Ishikawa (cell line): Measurements from ENCODE around the gene EZH2.

Source experiments
- CEBPB ChIP-seq: IDR thresholded peaks from 2 replicates; pipeline ENCODE4 v1.6.1; 2012
- CREB1 ChIP-seq: IDR thresholded peaks from 2 replicates; pipeline ENCODE4 v1.6.1; 2012; ENCODE audit warnings: low read depth
- EGR1 ChIP-seq: IDR thresholded peaks from 2 replicates; pipeline ENCODE4 v1.6.1; 2012
- EP300 ChIP-seq: IDR thresholded peaks from 2 replicates; pipeline ENCODE4 v1.6.1; 2012; ENCODE audit warnings: borderline replicate concordance
- FOXM1 ChIP-seq: IDR thresholded peaks from 2 replicates; pipeline ENCODE4 v1.6.1; 2012; ENCODE audit warnings: low read depth, borderline replicate concordance
- NFIC ChIP-seq: IDR thresholded peaks from 2 replicates; pipeline ENCODE4 v1.6.1; 2012
- RAD21 ChIP-seq: IDR thresholded peaks from 2 replicates; pipeline ENCODE4 v1.6.1; 2012; ENCODE audit warnings: low read depth
- TAF1 ChIP-seq: IDR thresholded peaks from 2 replicates; pipeline ENCODE4 v1.6.1; 2012; ENCODE audit warnings: low read depth, mild to moderate bottlenecking
- TCF12 ChIP-seq: IDR thresholded peaks from 2 replicates; pipeline ENCODE4 v1.6.1; 2012; ENCODE audit warnings: low read depth
- TEAD4 ChIP-seq: IDR thresholded peaks from 2 replicates; pipeline ENCODE4 v1.6.1; 2012
- YY1 ChIP-seq: IDR thresholded peaks from 2 replicates; pipeline ENCODE4 v1.6.1; 2012; ENCODE audit warnings: low read depth
- ZBTB7A ChIP-seq: IDR thresholded peaks from 2 replicates; pipeline ENCODE4 v1.6.1; 2012; ENCODE audit warnings: low read depth
- TF ChIP-seq, protein P1 (sequence below): IDR thresholded peaks from 2 replicates; pipeline ENCODE4 v1.6.1; 2012; ENCODE audit warnings: low read depth, mild to moderate bottlenecking
- TF ChIP-seq, protein P2 (sequence below): IDR thresholded peaks from 2 replicates; pipeline ENCODE4 v1.6.1; 2012
- TF ChIP-seq, protein P3 (sequence below): IDR thresholded peaks from 2 replicates; pipeline ENCODE4 v1.6.1; 2012

EZH2 gene

DNA sequence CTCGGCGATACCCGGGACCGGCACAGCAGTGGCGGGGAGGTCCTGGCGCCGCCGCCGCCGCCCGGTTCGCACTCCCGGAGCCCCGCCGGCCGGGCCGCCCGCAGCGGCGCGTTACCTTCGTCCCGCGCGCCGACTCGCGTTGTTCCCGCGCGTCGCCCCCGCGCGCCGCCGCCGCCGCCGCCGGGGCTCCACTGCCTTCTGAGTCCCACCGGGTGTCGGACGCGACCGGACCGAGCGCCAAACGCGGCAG lies at the start of gene EZH2:
TSS of gene EZH2 (minus strand) at position 243 of the 250 bp plus-strand sequence. CDS start 36,993 bp downstream, outside the sequence.
- no peak for TF ChIP-seq RAD21
- TF ChIP-seq TAF1: peak; percentile 76; the same call in 1 of the 2 replicates

DNA sequence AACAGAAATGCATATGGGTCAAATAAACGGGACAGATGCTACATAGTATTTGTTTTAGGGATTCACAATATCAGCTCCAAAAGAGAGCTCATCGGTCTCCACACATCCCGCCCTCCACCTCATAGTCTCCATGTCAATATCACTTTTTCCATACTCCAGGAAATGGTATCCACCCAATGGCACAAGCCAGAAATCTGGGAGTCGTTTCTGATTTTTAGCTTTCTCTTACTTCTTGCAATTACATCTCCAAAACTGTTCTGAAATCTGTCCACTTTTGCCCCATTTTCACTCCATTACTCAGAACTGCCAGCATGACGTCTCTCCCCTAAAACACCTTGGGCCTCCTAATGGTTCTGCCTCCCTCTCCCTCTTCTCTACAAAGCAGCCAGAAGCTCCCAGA lies 47.4 kb upstream of the EZH2 start:
- no peak for TF ChIP-seq FOXM1
- no peak for TF ChIP-seq TAF1
- no peak for TF ChIP-seq ZBTB7A
- TF ChIP-seq, protein P1, sequence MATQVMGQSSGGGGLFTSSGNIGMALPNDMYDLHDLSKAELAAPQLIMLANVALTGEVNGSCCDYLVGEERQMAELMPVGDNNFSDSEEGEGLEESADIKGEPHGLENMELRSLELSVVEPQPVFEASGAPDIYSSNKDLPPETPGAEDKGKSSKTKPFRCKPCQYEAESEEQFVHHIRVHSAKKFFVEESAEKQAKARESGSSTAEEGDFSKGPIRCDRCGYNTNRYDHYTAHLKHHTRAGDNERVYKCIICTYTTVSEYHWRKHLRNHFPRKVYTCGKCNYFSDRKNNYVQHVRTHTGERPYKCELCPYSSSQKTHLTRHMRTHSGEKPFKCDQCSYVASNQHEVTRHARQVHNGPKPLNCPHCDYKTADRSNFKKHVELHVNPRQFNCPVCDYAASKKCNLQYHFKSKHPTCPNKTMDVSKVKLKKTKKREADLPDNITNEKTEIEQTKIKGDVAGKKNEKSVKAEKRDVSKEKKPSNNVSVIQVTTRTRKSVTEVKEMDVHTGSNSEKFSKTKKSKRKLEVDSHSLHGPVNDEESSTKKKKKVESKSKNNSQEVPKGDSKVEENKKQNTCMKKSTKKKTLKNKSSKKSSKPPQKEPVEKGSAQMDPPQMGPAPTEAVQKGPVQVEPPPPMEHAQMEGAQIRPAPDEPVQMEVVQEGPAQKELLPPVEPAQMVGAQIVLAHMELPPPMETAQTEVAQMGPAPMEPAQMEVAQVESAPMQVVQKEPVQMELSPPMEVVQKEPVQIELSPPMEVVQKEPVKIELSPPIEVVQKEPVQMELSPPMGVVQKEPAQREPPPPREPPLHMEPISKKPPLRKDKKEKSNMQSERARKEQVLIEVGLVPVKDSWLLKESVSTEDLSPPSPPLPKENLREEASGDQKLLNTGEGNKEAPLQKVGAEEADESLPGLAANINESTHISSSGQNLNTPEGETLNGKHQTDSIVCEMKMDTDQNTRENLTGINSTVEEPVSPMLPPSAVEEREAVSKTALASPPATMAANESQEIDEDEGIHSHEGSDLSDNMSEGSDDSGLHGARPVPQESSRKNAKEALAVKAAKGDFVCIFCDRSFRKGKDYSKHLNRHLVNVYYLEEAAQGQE: no peak
- no peak for TF ChIP-seq CEBPB
- TF ChIP-seq, protein P2, sequence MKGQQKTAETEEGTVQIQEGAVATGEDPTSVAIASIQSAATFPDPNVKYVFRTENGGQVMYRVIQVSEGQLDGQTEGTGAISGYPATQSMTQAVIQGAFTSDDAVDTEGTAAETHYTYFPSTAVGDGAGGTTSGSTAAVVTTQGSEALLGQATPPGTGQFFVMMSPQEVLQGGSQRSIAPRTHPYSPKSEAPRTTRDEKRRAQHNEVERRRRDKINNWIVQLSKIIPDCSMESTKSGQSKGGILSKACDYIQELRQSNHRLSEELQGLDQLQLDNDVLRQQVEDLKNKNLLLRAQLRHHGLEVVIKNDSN: no peak
- TF ChIP-seq RAD21: no peak

DNA sequence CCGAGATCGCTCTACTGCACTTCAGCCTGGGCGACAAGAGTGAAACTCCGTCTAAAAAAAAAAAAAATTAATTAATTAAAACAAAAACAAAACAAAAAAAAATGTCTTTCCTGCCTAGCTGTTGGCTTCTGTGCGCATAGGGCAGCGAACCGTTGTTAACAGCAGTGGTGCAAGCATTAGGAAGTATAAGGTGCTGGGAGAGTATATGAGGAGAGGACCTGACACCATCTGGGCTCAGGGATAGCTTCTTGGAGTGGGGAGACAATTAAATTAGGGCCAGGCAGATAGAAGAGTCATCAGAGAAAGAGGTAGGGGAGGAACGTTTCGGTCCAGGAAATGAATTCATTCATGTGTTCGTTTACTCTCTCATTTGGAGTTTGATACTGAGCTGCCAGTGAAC lies 46.2 kb upstream of the EZH2 start:
- TF ChIP-seq, protein P2: no peak
- TF ChIP-seq EGR1: no peak
- TF ChIP-seq FOXM1: no peak
- no peak for TF ChIP-seq ZBTB7A
- TF ChIP-seq CREB1: no peak
- TF ChIP-seq CEBPB: no peak
- no peak for TF ChIP-seq TAF1
- TF ChIP-seq TCF12: no peak
- no peak for TF ChIP-seq YY1
- TF ChIP-seq, protein P3, sequence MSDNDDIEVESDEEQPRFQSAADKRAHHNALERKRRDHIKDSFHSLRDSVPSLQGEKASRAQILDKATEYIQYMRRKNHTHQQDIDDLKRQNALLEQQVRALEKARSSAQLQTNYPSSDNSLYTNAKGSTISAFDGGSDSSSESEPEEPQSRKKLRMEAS: no peak
- TF ChIP-seq, protein P1: no peak
- no peak for TF ChIP-seq EP300
- TF ChIP-seq NFIC: no peak
- TF ChIP-seq RAD21: no peak
- TF ChIP-seq TEAD4: no peak

DNA sequence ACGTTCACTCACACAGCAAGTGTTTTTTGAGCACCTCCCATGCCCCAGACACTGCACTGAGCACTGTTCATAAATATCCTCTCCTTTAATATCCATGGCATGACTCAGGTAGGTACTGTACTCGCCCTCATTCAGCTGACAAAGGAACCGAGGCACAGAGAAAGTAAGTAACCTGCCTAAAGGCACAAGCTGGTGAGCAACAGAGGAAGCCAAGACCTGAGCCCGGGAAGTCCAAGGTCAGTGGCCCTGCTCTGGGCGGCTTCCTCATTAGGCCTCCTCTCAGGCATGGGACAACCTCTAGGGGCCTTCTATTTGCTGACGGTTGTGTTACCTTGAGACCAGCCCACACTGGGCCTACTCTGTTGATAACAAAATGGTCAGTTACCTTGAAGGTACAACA lies 45.1 kb upstream of the EZH2 start:
- no peak for TF ChIP-seq TAF1
- TF ChIP-seq NFIC: no peak
- no peak for TF ChIP-seq EGR1
- TF ChIP-seq, protein P3: no peak
- TF ChIP-seq ZBTB7A: no peak
- no peak for TF ChIP-seq EP300
- no peak for TF ChIP-seq TEAD4
- TF ChIP-seq FOXM1: no peak
- TF ChIP-seq CEBPB: no peak
- no peak for TF ChIP-seq RAD21
- TF ChIP-seq, protein P2: no peak
- TF ChIP-seq, protein P1: no peak
- no peak for TF ChIP-seq CREB1
- no peak for TF ChIP-seq YY1
- TF ChIP-seq TCF12: no peak
